T1000 (cell line): ENCODE measurements around the gene COA1.
"Not testable (repeated sequence)": the region's sequence is repeated elsewhere in the genome, so short reads cannot be mapped to it uniquely, and the experiment has no call there.

Experiments used
- DNase-seq: peaks from one replicate; lab custom pipeline; 2025; ENCODE audit warnings: mixed read lengths; lab: John Stamatoyannopoulos, UW

COA1 gene

DNA sequence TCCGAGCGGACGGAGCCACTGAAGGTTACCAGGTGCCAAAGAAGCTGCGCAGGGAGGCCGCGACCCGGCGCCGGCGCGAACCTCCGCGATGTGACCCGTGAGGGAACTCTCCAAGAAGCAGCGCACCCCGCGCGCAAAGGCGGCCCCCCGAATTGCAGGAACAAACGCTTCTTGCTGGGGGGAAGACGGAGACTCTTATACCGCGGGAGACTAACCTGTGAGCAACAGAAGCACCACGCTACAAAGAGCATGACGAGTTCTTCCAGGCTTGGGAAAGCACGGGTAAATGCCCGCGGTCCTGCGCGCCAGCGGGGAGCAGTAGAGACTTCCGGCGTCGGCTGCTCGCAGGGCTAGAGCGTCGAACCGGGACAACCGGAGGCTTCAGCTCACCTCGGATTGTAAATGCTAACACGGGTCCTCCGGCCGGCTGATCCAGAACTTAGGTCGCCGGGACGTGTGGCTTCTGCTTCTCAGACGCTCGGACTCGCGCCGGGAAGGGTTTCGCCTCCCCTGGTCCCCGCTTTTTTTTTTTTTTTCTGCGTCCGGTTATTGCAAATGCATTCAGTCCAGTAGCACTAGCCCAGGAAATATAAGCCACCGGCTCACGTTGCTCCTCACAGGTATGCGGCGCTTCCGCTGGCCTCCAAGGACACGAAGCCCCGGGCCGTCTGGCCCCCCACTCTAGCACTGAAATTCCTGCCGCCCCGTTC, at the start of gene COA1:
Gene COA1, minus strand, starts transcription at position 310 of the 710 bp plus-strand sequence. CDS start 80,909 bp downstream, outside the sequence.
- DNase-seq, result peak; percentile 72

GRCh38 chr7:43778293-43779044, 49.1 kb upstream of the COA1 start:
- not testable (repeated sequence) for DNase-seq

- DNase-seq, result not testable (repeated sequence)
Observed at GRCh38 chr7:43775255-43775654, 45.9 kb upstream of the COA1 start.

GRCh38 chr7:43773268-43773667, 43.9 kb upstream of the COA1 start:
- not testable (repeated sequence) for DNase-seq

GRCh38 chr7:43771573-43771972, 42.2 kb upstream of the COA1 start:
- DNase-seq, result no peak

GRCh38 chr7:43771128-43771527, 41.8 kb upstream of the COA1 start:
- no peak for DNase-seq

DNA sequence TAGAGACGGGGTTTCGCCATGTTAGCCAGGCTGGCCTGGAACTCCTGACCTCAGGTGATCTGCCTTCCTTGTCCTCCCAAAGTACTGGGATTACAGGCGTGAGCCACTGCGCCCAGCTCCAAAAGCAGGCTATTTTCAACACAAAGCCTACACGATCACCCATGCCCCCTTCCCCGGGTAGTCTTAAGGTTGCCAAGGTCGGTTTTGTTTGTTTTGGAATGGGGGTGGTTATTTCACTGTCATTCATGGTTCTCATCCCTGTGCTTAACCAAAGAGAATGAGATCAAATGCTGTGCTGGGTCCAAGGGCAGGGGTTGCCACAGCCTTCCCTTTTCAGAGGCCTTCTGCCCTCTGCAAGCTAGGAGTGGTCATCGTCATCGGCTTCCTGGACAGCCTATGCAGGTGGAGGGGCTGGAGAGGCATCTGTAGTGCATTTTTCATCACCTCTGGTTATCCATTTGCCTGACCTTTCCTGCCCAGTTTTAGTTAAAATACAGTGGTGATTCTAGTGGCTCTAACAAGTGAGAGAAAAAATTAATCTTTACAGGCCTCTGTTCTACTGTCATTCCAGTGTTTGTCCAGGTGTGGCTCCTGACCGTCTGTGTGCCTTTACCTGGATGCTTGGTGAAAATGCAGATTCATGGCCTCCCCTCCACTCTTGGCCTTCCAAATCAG, 40.6 kb upstream of the COA1 start:
- no peak for DNase-seq

DNA sequence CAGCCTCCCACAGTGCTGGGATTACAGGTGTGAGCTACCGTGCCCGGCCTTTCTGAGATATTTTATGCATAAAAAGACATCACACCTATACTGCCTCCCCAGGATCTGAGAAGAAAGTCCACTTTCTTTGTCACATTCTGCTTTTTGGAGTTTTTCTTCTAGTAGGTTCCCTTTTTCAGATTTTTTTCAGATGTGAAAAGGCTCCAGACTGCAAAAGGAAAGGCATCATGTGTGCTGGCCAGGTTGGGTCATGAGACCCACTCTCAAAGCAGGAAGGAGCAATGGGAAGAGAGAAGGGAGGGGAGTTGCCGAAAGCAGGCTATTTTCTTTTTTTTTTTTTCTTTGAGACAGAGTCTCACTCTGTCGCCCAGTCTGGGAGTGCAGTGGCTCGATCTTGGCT, 40.0 kb upstream of the COA1 start:
- no peak for DNase-seq

GRCh38 chr7:43768887-43769272, 39.6 kb upstream of the COA1 start:
- DNase-seq, result no peak

GRCh38 chr7:43768201-43768886, 39.0 kb upstream of the COA1 start:
- no peak for DNase-seq

DNA sequence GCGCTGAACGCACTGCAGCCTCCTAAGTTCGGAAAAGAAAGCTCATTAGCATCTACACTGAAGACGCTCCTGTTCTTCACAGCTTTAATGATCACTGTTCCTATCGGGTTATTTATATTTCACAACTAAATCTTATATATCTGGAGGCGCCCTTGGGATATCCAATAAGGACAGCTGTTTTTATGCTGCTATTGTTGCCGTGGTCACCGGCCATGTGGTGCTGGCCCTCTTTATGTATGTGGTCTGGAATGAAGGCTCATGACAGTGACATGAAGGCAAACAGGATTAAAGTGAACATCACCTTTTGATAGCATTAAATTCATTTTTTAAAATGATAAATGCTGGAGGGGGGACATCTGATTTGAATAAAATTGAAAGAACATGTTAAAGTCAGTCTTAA, 38.0 kb upstream of the COA1 start:
- no peak for DNase-seq

GRCh38 chr7:43766564-43766963, 37.2 kb upstream of the COA1 start:
- no peak for DNase-seq

GRCh38 chr7:43764807-43765491, 35.6 kb upstream of the COA1 start:
- DNase-seq, result no peak

DNA sequence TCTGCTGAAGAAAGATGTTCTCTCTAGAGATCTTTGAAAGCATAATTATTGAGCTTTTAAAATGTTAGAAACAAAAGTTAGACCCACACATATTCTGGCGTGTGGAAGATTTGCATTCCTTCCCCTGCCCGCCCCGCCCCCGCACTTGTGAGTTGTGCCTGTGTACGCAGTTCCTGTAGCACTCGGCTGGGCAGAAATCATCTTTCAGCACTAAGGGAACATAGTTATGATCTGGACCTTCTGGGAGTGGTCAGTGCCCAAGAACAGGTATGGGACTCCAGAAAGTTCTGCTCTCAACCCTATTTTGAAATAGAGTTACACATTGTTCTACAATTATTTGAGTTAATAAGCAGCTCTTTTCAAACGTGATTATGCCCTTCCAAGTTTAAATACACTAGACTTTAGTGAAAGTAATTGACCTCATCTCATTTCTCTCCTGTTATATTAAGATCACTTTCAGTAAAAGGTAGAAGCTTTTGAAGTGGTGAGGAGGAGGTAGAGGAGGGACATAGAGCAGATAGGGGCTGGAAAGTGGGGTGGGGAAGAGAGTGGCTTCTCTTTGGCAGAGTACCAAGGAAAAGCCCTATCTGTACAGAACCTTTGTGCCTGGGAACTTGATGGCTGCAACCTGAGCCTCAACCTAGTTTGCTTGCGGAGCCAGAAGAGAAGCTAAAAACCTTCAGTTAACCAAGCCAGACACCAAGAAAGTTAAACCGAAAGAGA, 34.9 kb upstream of the COA1 start:
- no peak for DNase-seq

GRCh38 chr7:43763183-43763582, 33.9 kb upstream of the COA1 start:
- no peak for DNase-seq

DNA sequence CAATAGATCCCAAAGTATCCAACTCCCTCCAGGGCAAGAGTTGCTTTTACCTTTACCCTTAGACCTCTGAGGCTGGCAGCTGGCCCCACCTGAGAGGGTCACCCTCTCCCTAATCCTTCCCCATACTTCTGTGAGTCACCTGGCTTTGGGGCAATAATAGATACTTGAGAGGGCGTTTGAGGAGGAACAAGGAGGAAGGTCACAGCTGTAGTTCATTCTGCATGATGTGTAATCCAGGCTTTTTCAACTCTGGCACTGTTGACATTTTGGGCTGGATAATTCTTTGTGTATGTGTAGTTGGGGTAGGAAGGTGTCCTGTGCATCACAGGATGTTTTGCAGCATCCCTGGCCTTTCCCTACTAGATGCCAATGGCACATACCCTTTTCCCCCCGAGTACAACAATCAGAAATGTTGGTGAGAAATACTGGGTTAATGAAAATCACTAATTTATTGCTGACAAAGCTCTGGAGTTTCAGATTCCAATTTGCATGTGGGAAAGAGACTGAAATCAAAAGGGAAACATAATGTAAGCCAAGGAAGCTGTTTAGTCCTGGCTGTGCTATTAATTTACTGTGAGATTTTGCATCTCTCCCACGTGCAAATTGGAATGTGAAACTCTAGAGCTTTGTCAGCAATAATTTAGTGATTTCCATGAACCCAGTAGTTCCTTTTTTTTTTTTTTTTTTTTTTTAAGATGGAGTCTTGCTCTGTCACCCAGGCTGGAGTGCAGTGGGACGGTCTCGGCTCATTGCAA, 32.8 kb upstream of the COA1 start:
- DNase-seq, result no peak

GRCh38 chr7:43761382-43761781, 32.1 kb upstream of the COA1 start:
- no peak for DNase-seq

GRCh38 chr7:43760861-43761260, 31.5 kb upstream of the COA1 start:
- no peak for DNase-seq

GRCh38 chr7:43758822-43759683, 29.7 kb upstream of the COA1 start:
- no peak for DNase-seq
